Measurements from ENCODE around the gene P2RX3.
"Not testable (repeated sequence)": the region's sequence is repeated elsewhere in the genome, so short reads cannot be mapped to it uniquely, and the experiment has no call there.

The P2RX3 gene

GRCh38 chr11:57403003-57403801 lies 65.0 kb downstream of the P2RX3 start:
- DNase-seq = not testable (repeated sequence)

GRCh38 chr11:57403802-57404147 lies 65.6 kb downstream of the P2RX3 start:
- DNase-seq = no peak

GRCh38 chr11:57405271-57405860 lies 67.2 kb downstream of the P2RX3 start:
- no peak for DNase-seq

- DNase-seq = peak; percentile 64
Observed at GRCh38 chr11:57406337-57406904, 68.3 kb downstream of the P2RX3 start.

GRCh38 chr11:57407010-57407920 lies 69.1 kb downstream of the P2RX3 start:
- DNase-seq = no peak

- no peak for DNase-seq
Observed at GRCh38 chr11:57407941-57408475, 69.9 kb downstream of the P2RX3 start.

- DNase-seq = no peak
Observed at GRCh38 chr11:57408771-57409170, 70.6 kb downstream of the P2RX3 start.

DNA sequence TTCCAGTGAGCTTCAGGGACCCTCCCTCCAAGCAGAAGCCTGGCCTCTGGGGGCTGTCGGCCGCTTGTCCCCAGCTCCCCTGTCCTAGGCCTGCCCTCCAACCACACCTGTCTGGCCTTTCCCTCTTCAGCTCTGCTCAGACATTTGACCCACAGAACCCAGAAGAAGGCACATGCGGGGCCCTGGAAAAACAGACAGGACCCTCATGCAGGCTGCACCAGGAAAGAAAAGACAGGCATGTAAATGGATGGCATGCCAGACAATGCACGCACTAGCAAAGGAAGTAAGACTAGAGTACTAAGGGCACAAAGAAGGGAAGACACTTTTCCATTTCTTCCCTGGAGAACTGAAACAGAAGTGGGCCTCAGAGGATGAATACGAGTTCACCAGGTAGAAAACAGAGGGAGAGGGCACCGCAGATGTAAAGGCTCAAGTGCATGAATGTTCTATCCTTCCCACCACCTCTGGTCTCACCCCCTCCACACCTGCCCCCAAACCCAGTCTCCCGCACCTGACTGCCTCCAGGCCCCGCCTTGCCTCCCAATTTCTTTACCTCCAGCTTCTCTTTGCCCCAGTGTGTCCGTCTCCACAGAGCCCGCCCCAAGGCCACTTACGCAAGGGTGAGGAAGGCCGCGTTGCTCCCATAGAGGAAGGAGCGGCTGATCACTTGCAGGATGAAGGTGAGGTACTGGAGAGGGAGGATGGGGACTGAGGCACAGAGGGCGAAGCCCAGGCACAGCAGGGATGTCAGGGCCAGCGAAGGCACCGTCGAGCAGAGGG lies 71.4 kb downstream of the P2RX3 start:
- no peak for DNase-seq

DNA sequence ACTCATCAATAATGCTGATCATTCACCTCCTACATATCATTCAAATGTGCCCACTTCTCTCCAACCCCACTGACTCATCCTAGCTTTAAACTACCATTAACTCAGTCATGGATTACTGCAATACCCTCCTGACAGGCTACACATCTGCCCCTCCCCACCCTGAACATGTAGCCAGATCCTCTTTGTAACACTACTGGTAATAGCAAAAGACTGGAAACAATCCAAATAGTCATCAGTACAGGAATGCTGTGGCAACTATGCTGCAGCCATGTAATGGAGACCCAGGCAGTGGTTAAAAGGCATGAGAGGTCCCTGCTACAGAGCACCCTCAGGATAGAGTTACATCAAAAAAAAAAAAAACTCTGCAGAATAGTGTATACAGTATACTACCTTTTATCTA lies 72.1 kb downstream of the P2RX3 start:
- DNase-seq = no peak

DNA sequence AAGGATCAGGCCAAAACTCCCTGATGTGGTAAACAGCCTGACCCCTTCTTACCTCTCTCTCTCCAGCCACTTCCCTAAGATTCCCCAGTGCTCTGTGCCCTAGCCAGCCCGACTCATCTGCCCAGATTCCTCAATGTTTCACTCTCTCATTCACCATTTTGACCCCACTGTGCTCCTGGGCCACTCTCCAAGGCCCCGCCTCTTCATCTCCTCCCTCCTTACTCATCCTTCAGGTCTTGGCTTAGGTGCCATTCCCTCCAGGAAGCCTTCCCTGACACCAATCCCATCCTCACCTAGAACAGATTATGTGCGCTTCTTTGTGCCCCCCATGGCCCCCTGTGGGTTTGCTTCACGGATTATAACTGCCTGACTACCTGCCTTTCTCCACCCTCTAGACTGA lies 75.5 kb downstream of the P2RX3 start:
- no peak for DNase-seq

DNA sequence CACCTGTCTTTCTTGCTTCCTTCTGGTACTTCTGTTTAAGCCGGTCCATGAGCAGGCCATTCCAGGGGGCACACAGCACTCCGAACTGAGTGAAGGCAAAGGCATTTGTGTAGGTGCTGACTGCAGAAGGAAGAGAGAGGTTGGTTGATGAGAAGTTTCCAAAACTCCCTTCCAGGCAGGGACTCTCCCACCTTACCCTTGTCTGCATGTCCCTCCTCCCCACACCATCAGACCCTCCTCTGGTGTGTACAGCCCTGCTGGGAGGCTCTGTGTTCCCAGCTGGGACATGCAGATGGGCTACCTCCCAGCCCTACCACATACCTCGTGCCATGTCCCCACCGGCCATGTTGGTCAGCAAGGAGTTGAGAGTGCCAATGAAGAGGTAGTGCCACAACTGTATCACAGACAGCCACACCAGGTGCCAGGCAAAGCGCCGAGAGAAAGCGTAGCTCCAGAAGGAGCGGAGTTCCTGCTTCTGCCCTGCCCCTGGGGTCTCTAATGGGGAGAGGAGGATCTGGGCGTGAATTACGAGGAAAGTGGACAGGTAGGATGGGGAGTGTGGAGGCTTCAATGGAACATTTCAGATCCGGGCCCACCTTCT lies 76.6 kb downstream of the P2RX3 start:
- DNase-seq = no peak

- DNase-seq = no peak
Observed at GRCh38 chr11:57416436-57416835, 78.3 kb downstream of the P2RX3 start.

- no peak for DNase-seq
Observed at GRCh38 chr11:57417056-57417455, 78.9 kb downstream of the P2RX3 start.

DNA sequence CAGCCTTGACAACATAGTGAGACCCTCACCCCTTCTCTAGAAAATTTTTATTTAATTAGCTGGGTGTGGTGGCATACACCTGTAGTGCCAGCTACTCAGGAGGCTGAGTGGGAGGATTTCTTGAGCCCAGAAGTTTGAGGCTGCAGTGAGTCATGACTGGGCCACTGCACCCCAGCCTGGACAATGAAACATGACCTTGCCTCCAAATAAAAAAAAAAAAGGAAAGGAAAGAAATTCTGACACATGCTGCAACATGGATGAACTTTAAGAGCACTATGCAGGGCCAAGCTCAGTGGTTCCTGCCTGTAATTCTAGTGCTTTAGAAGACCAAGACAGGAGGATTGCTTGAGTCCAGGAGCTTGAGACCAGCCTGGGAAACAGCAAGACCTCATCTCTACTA lies 80.0 kb downstream of the P2RX3 start:
- DNase-seq = no peak

- no peak for DNase-seq
Observed at GRCh38 chr11:57419146-57419545, 81.0 kb downstream of the P2RX3 start.

- no peak for DNase-seq
Observed at GRCh38 chr11:57421066-57421465, 82.9 kb downstream of the P2RX3 start.

DNA sequence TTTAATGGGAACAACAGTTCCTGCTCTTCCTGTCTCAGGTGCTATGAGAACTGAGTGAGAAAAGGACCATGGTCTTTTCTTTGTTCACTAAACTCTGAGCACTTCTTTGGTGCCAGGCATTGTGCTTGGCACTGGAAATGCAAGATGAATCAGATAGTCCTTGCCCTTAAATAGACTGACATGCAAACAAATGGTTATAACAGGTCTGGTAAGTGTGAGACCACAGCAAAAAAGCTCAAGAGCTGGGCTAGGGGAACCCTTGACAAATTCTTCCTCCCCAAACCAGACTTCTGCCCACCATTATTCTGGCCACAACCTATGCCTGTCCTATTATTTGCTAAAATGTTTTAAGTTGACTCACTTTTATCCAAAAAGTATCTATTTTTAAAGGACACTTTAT lies 83.7 kb downstream of the P2RX3 start:
- DNase-seq = no peak
